ENCODE data around the gene PPP2R5B. TPM values are rescaled to one million over a fixed set of nuclear protein-coding genes. Genes with fewer than 3 reads are reported as not detected.

Gene PPP2R5B
- total RNA-seq, 2 experiments from 2014 or later: 16.8 to 18.3 TPM

DNA sequence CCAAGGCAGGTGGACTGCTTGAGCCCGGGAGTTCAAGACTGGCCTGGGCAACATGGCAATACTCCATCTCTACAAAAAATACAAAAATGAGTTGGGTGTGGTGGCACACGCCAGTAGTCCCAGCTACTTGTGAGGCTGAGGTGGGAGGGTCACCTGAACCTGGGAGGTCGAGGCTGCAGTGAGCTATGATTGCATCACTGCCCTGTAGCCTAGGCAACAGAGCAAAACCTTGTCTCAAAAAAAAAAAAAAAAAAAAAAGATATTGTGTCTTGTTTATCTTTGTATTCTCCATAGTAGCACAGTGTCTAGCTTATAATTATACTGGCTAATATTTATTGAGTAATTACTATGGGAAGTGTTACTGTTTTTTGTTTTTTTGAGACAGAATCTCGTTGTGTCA, 27.0 kb downstream of the PPP2R5B start:
- H3K27me3 Mint-ChIP-seq: peaks cover 10% of the 10 kb centered on the region

DNA sequence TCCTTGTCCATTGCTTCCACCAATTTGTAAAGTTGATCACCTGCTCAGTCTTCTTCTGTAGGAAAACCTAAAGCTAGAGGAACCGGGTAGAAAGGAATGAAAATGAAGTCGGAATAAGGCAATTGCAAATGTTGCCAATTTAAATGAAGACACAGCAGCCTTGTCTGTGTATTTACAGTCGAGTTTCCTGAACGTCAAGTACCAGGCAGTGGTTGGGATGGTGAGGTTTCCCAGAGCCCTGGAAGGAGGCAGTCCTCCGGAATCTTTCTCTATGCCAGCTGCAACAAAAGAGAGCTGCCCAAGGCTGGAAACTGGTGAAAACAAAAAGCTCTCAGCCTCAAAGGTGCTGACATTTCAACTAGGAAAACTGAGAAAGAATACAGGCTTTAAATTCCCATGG, 29.7 kb downstream of the PPP2R5B start:
- POLR2A ChIA-PET: no interaction called here
- no peaks in the 10 kb centered on the region for H3K4me1 Mint-ChIP-seq (ENCODE audit: low read depth)
- Histone ChIP-seq H3K9me3 (ENCODE audit: control insufficient read depth in 1 of 2, insufficient read depth in 1 of 2, low read length in 2 of 2) (no peaks in the 10 kb centered on the region), H3K27ac (ENCODE audit: low read depth in 1 of 2, low read length in 2 of 2) (no peak overlapping the region), H3K36me3 (ENCODE audit: insufficient read depth, low read length) (no peaks in the 10 kb centered on the region), H3K27me3 (ENCODE audit: control insufficient read depth in 1 of 2, insufficient read depth in 2 of 2, low read length in 2 of 2) (peaks cover 0 to 3% of the 10 kb centered on the region in 2 experiments), H3K4me1 (ENCODE audit: insufficient read depth, low read length) (no peaks in the 10 kb centered on the region), H3K4me3 (ENCODE audit: low read length) (no peak overlapping the region)
- CTCF ChIA-PET: no interaction called here
- peaks cover 12% of the 10 kb centered on the region for H3K27me3 Mint-ChIP-seq
- H3K4me3 Mint-ChIP-seq: no peak overlapping the region
- no peak overlapping the region for H3K27ac Mint-ChIP-seq
- intact Hi-C loops (cut with DNase I, micrococcal nuclease): no loop called here
- ATAC-seq (ENCODE audit: poor library complexity): no peak
- TF ChIP-seq, protein P1, sequence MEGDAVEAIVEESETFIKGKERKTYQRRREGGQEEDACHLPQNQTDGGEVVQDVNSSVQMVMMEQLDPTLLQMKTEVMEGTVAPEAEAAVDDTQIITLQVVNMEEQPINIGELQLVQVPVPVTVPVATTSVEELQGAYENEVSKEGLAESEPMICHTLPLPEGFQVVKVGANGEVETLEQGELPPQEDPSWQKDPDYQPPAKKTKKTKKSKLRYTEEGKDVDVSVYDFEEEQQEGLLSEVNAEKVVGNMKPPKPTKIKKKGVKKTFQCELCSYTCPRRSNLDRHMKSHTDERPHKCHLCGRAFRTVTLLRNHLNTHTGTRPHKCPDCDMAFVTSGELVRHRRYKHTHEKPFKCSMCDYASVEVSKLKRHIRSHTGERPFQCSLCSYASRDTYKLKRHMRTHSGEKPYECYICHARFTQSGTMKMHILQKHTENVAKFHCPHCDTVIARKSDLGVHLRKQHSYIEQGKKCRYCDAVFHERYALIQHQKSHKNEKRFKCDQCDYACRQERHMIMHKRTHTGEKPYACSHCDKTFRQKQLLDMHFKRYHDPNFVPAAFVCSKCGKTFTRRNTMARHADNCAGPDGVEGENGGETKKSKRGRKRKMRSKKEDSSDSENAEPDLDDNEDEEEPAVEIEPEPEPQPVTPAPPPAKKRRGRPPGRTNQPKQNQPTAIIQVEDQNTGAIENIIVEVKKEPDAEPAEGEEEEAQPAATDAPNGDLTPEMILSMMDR (IDR thresholded peaks at IDR 0.05): no peak
- DNase-seq: no peak
- H3K36me3 Mint-ChIP-seq (ENCODE audit: low read depth): no peaks in the 10 kb centered on the region
- no peaks in the 10 kb centered on the region for H3K9me3 Mint-ChIP-seq

More for the DNA sequence above, 27.0 kb downstream of the PPP2R5B start:
- H3K36me3 Mint-ChIP-seq (ENCODE audit: low read depth): no peaks in the 10 kb centered on the region
- ChIA-PET POLR2A (no interaction called here), CTCF (no interaction called here)
- Histone ChIP-seq H3K4me3 (ENCODE audit: low read length) (no peak overlapping the region), H3K4me1 (ENCODE audit: insufficient read depth, low read length) (no peaks in the 10 kb centered on the region), H3K27ac (ENCODE audit: low read depth in 1 of 2, low read length in 2 of 2) (no peak overlapping the region), H3K36me3 (ENCODE audit: insufficient read depth, low read length) (no peaks in the 10 kb centered on the region), H3K9me3 (ENCODE audit: control insufficient read depth in 1 of 2, insufficient read depth in 1 of 2, low read length in 2 of 2) (no peaks in the 10 kb centered on the region), H3K27me3 (ENCODE audit: control insufficient read depth in 1 of 2, insufficient read depth in 2 of 2, low read length in 2 of 2) (no peaks in the 10 kb centered on the region)
- DNase-seq (no peak), ATAC-seq (ENCODE audit: poor library complexity) (no peak)
- H3K9me3 Mint-ChIP-seq: no peaks in the 10 kb centered on the region
- H3K27ac Mint-ChIP-seq: no peak overlapping the region
- H3K4me1 Mint-ChIP-seq (ENCODE audit: low read depth): no peaks in the 10 kb centered on the region
- intact Hi-C loops (cut with DNase I, micrococcal nuclease): no loop called here
- TF ChIP-seq, protein P1 (IDR thresholded peaks at IDR 0.05): no peak
- no peak overlapping the region for H3K4me3 Mint-ChIP-seq

DNA sequence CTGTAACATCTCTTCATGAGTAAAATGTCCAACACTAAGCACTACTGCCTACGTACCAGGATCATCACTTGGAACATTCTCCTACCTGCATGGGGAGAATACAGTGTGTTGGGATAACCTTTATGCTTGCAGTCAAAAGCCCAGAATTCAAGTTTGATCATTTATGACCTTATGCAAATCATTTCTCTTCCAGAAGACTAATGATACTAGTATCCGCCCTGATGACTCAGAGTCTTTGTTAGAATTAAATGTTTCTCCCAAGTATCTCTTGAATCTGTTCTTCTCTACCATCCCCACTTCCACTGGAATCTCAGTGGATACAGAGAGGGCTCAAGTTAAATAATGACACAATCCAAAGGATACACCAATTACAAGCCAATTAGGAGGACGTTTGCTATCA, 35.0 kb downstream of the PPP2R5B start:
- Histone ChIP-seq H3K27me3 (ENCODE audit: control insufficient read depth in 1 of 2, insufficient read depth in 2 of 2, low read length in 2 of 2) (peaks cover 0 to 8% of the 10 kb centered on the region in 2 experiments), H3K36me3 (ENCODE audit: insufficient read depth, low read length) (no peaks in the 10 kb centered on the region), H3K4me3 (ENCODE audit: low read length) (no peak overlapping the region), H3K9me3 (ENCODE audit: control insufficient read depth in 1 of 2, insufficient read depth in 1 of 2, low read length in 2 of 2) (no peaks in the 10 kb centered on the region), H3K27ac (ENCODE audit: low read depth in 1 of 2, low read length in 2 of 2) (no peak overlapping the region), H3K4me1 (ENCODE audit: insufficient read depth, low read length) (no peaks in the 10 kb centered on the region)
- ATAC-seq (ENCODE audit: poor library complexity): no peak
- Mint-ChIP-seq H3K4me1 (ENCODE audit: low read depth) (no peaks in the 10 kb centered on the region), H3K4me3 (no peak overlapping the region), H3K9me3 (no peaks in the 10 kb centered on the region), H3K27me3 (peaks cover 8% of the 10 kb centered on the region), H3K27ac (no peak overlapping the region), H3K36me3 (ENCODE audit: low read depth) (no peaks in the 10 kb centered on the region)
- intact Hi-C loops (cut with DNase I, micrococcal nuclease): no loop called here
- POLR2A ChIA-PET: interaction anchor here (1.0 kb wide), 1 partner anchor 12 kb away, joined by 3 read pairs; the partner anchor contains the start of gene MAJIN
- TF ChIP-seq, protein P1 (IDR thresholded peaks at IDR 0.05): no peak
- DNase-seq: no peak
- CTCF ChIA-PET: no interaction called here
